ENCODE data around the gene RRAS. TPM values are rescaled to one million over a fixed set of nuclear protein-coding genes. Genes with fewer than 3 reads are reported as not detected.

Gene RRAS
- total RNA-seq, 1 experiment from 2014 or later = 70.4 TPM

DNA sequence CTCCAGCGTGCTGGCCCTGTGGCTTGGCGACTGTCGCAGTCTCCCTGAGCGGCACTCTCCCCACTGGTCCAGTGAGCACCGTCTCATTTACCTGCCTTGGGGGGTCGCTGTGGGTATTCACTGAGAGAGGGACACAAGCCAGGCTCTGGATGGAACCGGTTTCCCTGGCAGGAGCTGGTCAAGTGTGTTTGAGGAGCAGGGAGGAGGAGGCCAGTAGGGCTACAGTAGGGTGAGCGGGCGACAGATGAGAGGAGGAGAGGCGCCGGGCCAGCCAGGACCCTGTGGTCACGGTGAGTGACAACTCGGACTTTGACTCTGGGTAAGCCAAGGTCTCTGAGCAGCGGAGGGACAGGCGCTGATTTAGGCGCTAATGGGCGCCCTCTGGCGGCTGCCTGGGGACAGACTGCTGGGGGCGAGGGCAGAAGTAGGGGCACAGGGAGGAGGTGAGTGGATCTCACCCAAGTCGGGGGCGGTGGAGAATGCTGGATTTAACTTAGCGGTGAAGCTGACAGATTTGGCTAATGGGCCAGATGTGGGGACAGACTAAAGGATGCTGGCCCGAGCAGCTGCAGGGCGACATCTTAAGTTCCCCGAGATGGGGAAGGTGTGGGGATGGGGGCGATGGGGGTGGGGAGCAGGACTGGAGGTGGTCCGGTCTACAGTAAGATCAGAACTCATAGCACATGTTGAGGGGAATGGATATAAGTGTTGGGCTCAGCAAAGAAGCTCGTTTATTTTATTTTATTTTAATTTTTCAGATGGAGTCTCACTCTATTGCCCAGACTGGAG lies 32.4 kb upstream of the RRAS start:
- peak overlapping the region; percentile 17 for H3K4me3 Mint-ChIP-seq (ENCODE audit: low read depth, unreplicated experiment)
- H3K27me3 Mint-ChIP-seq (ENCODE audit: unreplicated experiment) = no peaks in the 10 kb centered on the region
- peaks cover 55% of the 10 kb centered on the region for H3K36me3 Mint-ChIP-seq (ENCODE audit: insufficient read depth, unreplicated experiment)
- CTCF ChIA-PET = interaction anchor here (0.5 to 1.3 kb wide), 5 partner anchors 24 to 679 kb away, joined by 3 to 9 read pairs (median 4); partner anchors contain the start of genes NOSIP, PRRG2, RRAS and RUVBL2
- H3K9me3 Mint-ChIP-seq (ENCODE audit: low read depth, unreplicated experiment) = no peaks in the 10 kb centered on the region
- no TSS peak for BruUV-seq (replicated peaks)
- peak; percentile 86 for DNase-seq
- intact Hi-C loops (cut with micrococcal nuclease; ENCODE audit: unreplicated experiment) = no loop called here
- H3K4me1 Mint-ChIP-seq (ENCODE audit: low read depth, unreplicated experiment) = peaks cover 15% of the 10 kb centered on the region
- TF ChIP-seq, protein P1, sequence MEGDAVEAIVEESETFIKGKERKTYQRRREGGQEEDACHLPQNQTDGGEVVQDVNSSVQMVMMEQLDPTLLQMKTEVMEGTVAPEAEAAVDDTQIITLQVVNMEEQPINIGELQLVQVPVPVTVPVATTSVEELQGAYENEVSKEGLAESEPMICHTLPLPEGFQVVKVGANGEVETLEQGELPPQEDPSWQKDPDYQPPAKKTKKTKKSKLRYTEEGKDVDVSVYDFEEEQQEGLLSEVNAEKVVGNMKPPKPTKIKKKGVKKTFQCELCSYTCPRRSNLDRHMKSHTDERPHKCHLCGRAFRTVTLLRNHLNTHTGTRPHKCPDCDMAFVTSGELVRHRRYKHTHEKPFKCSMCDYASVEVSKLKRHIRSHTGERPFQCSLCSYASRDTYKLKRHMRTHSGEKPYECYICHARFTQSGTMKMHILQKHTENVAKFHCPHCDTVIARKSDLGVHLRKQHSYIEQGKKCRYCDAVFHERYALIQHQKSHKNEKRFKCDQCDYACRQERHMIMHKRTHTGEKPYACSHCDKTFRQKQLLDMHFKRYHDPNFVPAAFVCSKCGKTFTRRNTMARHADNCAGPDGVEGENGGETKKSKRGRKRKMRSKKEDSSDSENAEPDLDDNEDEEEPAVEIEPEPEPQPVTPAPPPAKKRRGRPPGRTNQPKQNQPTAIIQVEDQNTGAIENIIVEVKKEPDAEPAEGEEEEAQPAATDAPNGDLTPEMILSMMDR (IDR thresholded peaks at IDR 0.05; ENCODE audit: unreplicated experiment) = peak; percentile 87
- H3K27ac Mint-ChIP-seq (ENCODE audit: unreplicated experiment) = peak overlapping the region; percentile 29

DNA sequence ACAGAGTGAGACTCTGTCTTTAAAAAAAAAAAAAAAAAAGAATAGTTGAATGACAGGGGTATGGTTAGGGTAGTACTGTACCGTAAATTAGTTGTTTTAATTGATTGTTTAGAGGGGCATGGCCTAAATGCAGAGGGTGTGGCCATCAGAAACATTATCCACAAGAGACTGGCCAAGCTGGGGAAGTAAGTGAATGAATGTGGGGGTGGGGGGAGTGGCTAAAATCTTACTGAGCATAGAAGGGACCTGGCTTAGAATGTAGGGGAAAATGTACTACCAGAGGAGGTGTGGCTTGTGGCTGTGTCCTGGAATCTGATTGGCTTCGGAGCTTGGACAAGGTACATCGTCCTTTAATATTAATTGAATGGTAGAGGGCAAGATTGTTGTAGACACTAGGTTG lies 29.6 kb upstream of the RRAS start:
- H3K9me3 Mint-ChIP-seq (ENCODE audit: low read depth, unreplicated experiment) = no peaks in the 10 kb centered on the region
- CTCF ChIA-PET = no interaction called here
- no peak overlapping the region for H3K27ac Mint-ChIP-seq (ENCODE audit: unreplicated experiment)
- H3K36me3 Mint-ChIP-seq (ENCODE audit: insufficient read depth, unreplicated experiment) = peaks cover 62% of the 10 kb centered on the region
- no peak for DNase-seq
- H3K27me3 Mint-ChIP-seq (ENCODE audit: unreplicated experiment) = no peaks in the 10 kb centered on the region
- no peak overlapping the region for H3K4me3 Mint-ChIP-seq (ENCODE audit: low read depth, unreplicated experiment)
- no TSS peak for BruUV-seq (replicated peaks)
- intact Hi-C loops (cut with micrococcal nuclease; ENCODE audit: unreplicated experiment) = no loop called here
- peaks cover 26% of the 10 kb centered on the region for H3K4me1 Mint-ChIP-seq (ENCODE audit: low read depth, unreplicated experiment)
- TF ChIP-seq, protein P1 (IDR thresholded peaks at IDR 0.05; ENCODE audit: unreplicated experiment) = no peak

GRCh38 chr19:49667473-49667872 lies 27.5 kb upstream of the RRAS start:
- H3K4me3 Mint-ChIP-seq (ENCODE audit: low read depth, unreplicated experiment) = peak overlapping the region; percentile 83
- DNase-seq = no peak
- H3K36me3 Mint-ChIP-seq (ENCODE audit: insufficient read depth, unreplicated experiment) = peaks cover 75% of the 10 kb centered on the region
- CTCF ChIA-PET = no interaction called here
- H3K27ac Mint-ChIP-seq (ENCODE audit: unreplicated experiment) = peak overlapping the region; percentile 77
- intact Hi-C loops (cut with micrococcal nuclease; ENCODE audit: unreplicated experiment) = no loop called here
- no TSS peak for BruUV-seq (replicated peaks)
- H3K4me1 Mint-ChIP-seq (ENCODE audit: low read depth, unreplicated experiment) = peaks cover 23% of the 10 kb centered on the region
- no peaks in the 10 kb centered on the region for H3K27me3 Mint-ChIP-seq (ENCODE audit: unreplicated experiment)
- TF ChIP-seq, protein P1 (IDR thresholded peaks at IDR 0.05; ENCODE audit: unreplicated experiment) = no peak
- H3K9me3 Mint-ChIP-seq (ENCODE audit: low read depth, unreplicated experiment) = no peaks in the 10 kb centered on the region

GRCh38 chr19:49666120-49666444 lies 26.1 kb upstream of the RRAS start:
- peaks cover 13% of the 10 kb centered on the region for H3K4me1 Mint-ChIP-seq (ENCODE audit: low read depth, unreplicated experiment)
- BruUV-seq (replicated peaks) = TSS peak; percentile 73
- H3K4me3 Mint-ChIP-seq (ENCODE audit: low read depth, unreplicated experiment) = peak overlapping the region; percentile 83
- peak overlapping the region; percentile 77 for H3K27ac Mint-ChIP-seq (ENCODE audit: unreplicated experiment)
- TF ChIP-seq, protein P1 (IDR thresholded peaks at IDR 0.05; ENCODE audit: unreplicated experiment) = no peak
- H3K36me3 Mint-ChIP-seq (ENCODE audit: insufficient read depth, unreplicated experiment) = peaks cover 82% of the 10 kb centered on the region
- no peaks in the 10 kb centered on the region for H3K27me3 Mint-ChIP-seq (ENCODE audit: unreplicated experiment)
- intact Hi-C loops (cut with micrococcal nuclease; ENCODE audit: unreplicated experiment) = no loop called here
- DNase-seq = no peak
- CTCF ChIA-PET = interaction anchor here (0.6 to 2.5 kb wide), 2 partner anchors 11 to 84 kb away, joined by 3 to 10 read pairs; partner anchors contain the start of gene PRMT1
- no peaks in the 10 kb centered on the region for H3K9me3 Mint-ChIP-seq (ENCODE audit: low read depth, unreplicated experiment)
